ENCODE data around the gene NAALADL2. TPM values are rescaled to one million over a fixed set of nuclear protein-coding genes. Genes with fewer than 3 reads are reported as not detected.

Gene NAALADL2
- polyA plus RNA-seq, 3 donors from 2014 or later: 0.10 TPM; not detected in 2

- H3K4me1 Mint-ChIP-seq: no peaks in the 10 kb centered on the region
These were observed 617.4 kb downstream of the NAALADL2 start for GRCh38 chr3:175476489-175476888.

DNA sequence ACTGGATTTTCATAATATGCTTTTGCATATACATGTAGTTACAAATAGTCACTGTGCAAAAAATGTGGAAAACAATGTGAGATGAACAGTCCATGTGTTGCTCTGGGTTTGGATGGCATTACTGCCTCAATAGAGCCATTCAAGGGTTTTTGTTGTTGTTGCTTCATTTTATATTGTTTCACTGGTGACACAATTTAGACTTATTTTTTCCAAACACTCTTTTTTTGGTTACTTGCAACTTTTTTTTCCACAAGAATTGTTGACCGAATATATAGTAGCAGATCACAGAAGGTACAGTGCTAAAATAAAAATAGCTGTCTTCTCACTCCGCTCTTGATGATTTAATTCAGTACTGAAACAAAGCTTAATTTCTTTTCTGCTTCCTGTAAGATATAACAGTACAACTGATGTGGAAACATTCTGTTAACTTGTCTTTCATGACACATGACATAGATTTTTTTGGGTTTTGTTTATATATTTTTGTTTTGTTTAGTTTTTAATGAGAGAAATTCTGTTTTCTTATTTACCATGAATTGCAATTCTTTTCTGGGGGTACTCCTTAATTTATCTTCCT, 618.6 kb downstream of the NAALADL2 start:
- Mint-ChIP-seq H3K27me3 (ENCODE audit: low read depth in 3 of 3) (no peaks in the 10 kb centered on the region), H3K27ac (no peak overlapping the region), H3K36me3 (no peaks in the 10 kb centered on the region), H3K9me3 (peaks cover 0 to 28% (median 5%) of the 10 kb centered on the region in 6 donors), H3K4me1 (no peaks in the 10 kb centered on the region), H3K4me3 (no peak overlapping the region)
- DNase-seq: no peak

More at GRCh38 chr3:175476489-175476888, 617.4 kb downstream of the NAALADL2 start:
- DNase-seq: no peak
- no peak overlapping the region for H3K27ac Mint-ChIP-seq
- no peaks in the 10 kb centered on the region for H3K36me3 Mint-ChIP-seq
- no peaks in the 10 kb centered on the region for H3K27me3 Mint-ChIP-seq (ENCODE audit: low read depth in 3 of 3)
- H3K9me3 Mint-ChIP-seq: peaks cover 0 to 23% (median 6%) of the 10 kb centered on the region in 6 donors
- no peak overlapping the region for H3K4me3 Mint-ChIP-seq

DNA sequence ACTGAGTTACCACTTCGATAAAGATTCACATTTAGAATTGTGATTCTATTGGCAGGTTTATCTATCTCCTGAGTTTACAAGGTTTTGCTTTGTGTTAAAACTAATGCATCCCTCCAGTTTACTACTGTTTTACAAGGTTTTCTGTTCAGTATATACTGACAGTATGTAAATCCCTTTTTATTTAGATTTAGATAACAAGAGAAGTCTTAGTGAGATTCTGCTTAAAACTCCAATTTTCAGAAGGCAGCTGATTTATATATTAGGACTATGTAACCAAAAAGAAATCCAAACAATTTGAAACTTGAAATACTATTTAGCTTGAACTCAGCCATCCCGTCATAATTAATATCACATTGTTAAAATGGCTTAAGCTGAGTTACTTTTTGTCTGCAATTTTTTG, 619.2 kb downstream of the NAALADL2 start:
- H3K4me3 Mint-ChIP-seq: no peak overlapping the region

DNA sequence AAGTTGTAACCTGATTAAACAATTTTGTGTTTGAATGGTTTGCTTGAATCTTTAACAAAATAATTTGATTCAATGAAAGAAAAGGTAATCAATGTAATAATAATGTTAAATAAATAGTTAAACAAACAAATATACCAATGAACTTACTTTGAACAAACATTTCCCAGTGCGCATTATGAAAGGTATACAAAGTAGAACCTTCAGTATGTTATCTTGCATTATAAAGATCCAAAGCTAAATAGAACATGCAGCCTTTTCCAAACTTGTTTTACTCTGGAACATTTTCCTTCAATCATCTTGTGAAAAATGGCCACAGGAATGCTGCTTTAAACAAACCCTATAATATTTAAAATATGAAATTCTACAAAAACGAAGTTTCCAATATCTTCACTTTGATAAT, 620.0 kb downstream of the NAALADL2 start:
- Mint-ChIP-seq H3K4me1 (no peaks in the 10 kb centered on the region), H3K36me3 (no peaks in the 10 kb centered on the region), H3K4me3 (no peak overlapping the region), H3K27me3 (ENCODE audit: low read depth in 3 of 3) (no peaks in the 10 kb centered on the region), H3K9me3 (peaks cover 2 to 30% (median 5%) of the 10 kb centered on the region in 6 donors), H3K27ac (no peak overlapping the region)
- DNase-seq: no peak

More for the DNA sequence above, 619.2 kb downstream of the NAALADL2 start:
- Mint-ChIP-seq H3K36me3 (no peaks in the 10 kb centered on the region), H3K27ac (no peak overlapping the region), H3K9me3 (peaks cover under 1 to 30% (median 5%) of the 10 kb centered on the region in 6 donors), H3K4me1 (no peaks in the 10 kb centered on the region), H3K27me3 (ENCODE audit: low read depth in 3 of 3) (no peaks in the 10 kb centered on the region)
- no peak for DNase-seq

- Mint-ChIP-seq H3K4me3 (no peak overlapping the region), H3K27me3 (ENCODE audit: low read depth in 3 of 3) (no peaks in the 10 kb centered on the region), H3K36me3 (no peaks in the 10 kb centered on the region), H3K4me1 (no peaks in the 10 kb centered on the region), H3K9me3 (peaks cover 2 to 27% (median 5%) of the 10 kb centered on the region in 6 donors), H3K27ac (no peak overlapping the region)
- DNase-seq: no peak
These were observed 620.7 kb downstream of the NAALADL2 start for GRCh38 chr3:175479800-175480199.

DNA sequence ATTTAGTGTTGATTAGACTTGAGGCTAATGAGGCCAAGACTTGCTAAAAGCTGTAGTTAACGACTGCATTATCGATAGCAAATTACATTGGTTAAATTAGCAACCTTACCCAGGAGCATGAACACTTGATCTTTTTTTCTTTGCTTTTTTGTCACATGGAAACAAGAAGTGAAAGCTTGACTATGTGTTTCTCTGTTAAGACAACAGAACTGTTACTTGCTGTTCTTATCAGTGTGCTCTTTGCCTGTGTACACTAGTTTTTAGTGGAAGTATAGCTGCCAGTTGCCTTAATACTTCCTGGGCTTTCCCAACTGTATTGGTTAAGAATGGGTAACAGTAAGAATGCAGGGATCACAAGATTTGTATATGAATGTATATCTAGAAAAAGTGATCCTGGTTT, 625.5 kb downstream of the NAALADL2 start:
- Mint-ChIP-seq H3K4me1 (no peaks in the 10 kb centered on the region), H3K27ac (no peak overlapping the region), H3K9me3 (peaks cover 4 to 13% (median 6%) of the 10 kb centered on the region in 6 donors), H3K36me3 (no peaks in the 10 kb centered on the region), H3K27me3 (ENCODE audit: low read depth in 3 of 3) (no peaks in the 10 kb centered on the region), H3K4me3 (no peak overlapping the region)
- no peak for DNase-seq

DNA sequence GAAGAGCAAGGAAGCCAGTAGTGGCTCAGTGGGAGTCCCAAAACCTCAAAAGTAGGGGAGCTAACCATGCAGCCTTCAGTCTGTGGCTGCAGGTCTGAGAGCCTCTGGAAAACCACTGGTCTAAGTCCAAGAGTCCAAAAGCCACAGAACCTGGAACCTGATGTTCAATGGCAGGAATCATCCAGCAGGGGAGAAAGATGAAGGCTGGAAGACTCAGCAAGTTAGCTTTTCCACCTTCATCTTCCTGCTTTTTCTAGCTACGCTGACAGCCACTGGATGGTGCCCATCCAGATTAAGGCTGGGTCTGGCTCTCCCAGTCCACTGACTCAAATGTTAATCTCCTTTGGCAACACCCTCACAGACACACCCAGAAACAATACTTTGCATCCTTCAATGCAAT, 626.3 kb downstream of the NAALADL2 start:
- no peaks in the 10 kb centered on the region for H3K36me3 Mint-ChIP-seq
- no peak for DNase-seq
- no peak overlapping the region for H3K27ac Mint-ChIP-seq
- no peaks in the 10 kb centered on the region for H3K27me3 Mint-ChIP-seq (ENCODE audit: low read depth in 3 of 3)
- H3K4me3 Mint-ChIP-seq: no peak overlapping the region
- no peaks in the 10 kb centered on the region for H3K4me1 Mint-ChIP-seq
- peaks cover 4 to 13% (median 6%) of the 10 kb centered on the region in 6 donors for H3K9me3 Mint-ChIP-seq

- Mint-ChIP-seq H3K27me3 (ENCODE audit: low read depth in 3 of 3) (no peaks in the 10 kb centered on the region), H3K36me3 (no peaks in the 10 kb centered on the region), H3K4me3 (no peak overlapping the region), H3K4me1 (no peaks in the 10 kb centered on the region), H3K9me3 (peaks cover 4 to 13% (median 6%) of the 10 kb centered on the region in 6 donors), H3K27ac (no peak overlapping the region)
- no peak for DNase-seq
These were observed 627.1 kb downstream of the NAALADL2 start for GRCh38 chr3:175486255-175486654.

DNA sequence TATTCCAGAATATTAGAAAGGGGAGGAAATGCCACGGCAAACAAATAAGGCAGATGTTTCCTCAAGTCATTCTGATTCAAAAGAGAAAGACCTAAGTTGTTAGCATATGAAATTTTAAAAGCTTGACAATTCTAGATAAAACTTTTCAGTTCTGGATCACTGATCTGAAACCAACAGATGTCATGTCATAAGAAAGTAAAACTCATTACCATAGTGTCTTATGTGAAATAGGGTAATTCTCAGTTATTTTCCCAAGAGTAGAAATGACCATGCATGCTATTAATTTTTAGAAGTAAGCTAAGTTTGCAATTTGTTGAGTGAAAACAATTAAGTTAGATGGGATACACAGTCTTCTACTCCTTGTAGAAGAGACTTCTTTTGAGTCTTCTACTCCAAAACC, 630.3 kb downstream of the NAALADL2 start:
- Mint-ChIP-seq H3K4me1 (no peaks in the 10 kb centered on the region), H3K4me3 (no peak overlapping the region), H3K36me3 (no peaks in the 10 kb centered on the region), H3K27ac (no peak overlapping the region), H3K27me3 (ENCODE audit: low read depth in 3 of 3) (no peaks in the 10 kb centered on the region), H3K9me3 (peaks cover 4 to 16% (median 6%) of the 10 kb centered on the region in 6 donors)
- DNase-seq: no peak

GRCh38 chr3:175493301-175493700, 634.2 kb downstream of the NAALADL2 start:
- H3K36me3 Mint-ChIP-seq: no peaks in the 10 kb centered on the region
- H3K4me1 Mint-ChIP-seq: no peaks in the 10 kb centered on the region
- H3K27ac Mint-ChIP-seq: no peak overlapping the region
- no peak overlapping the region for H3K4me3 Mint-ChIP-seq
- H3K27me3 Mint-ChIP-seq (ENCODE audit: low read depth in 3 of 3): peaks cover 0 to 2% (median 0%) of the 10 kb centered on the region in 3 donors
- H3K9me3 Mint-ChIP-seq: peaks cover 0 to 8% (median 2%) of the 10 kb centered on the region in 6 donors
- no peak for DNase-seq

- H3K27me3 Mint-ChIP-seq (ENCODE audit: low read depth in 3 of 3): peaks cover 0 to 2% (median 0%) of the 10 kb centered on the region in 3 donors
- DNase-seq: no peak
- H3K36me3 Mint-ChIP-seq: no peaks in the 10 kb centered on the region
- H3K27ac Mint-ChIP-seq: no peak overlapping the region
- H3K4me1 Mint-ChIP-seq: no peaks in the 10 kb centered on the region
- peaks cover 0 to 12% (median 3%) of the 10 kb centered on the region in 6 donors for H3K9me3 Mint-ChIP-seq
- no peak overlapping the region for H3K4me3 Mint-ChIP-seq
These were observed 636.2 kb downstream of the NAALADL2 start for GRCh38 chr3:175495331-175495730.

DNA sequence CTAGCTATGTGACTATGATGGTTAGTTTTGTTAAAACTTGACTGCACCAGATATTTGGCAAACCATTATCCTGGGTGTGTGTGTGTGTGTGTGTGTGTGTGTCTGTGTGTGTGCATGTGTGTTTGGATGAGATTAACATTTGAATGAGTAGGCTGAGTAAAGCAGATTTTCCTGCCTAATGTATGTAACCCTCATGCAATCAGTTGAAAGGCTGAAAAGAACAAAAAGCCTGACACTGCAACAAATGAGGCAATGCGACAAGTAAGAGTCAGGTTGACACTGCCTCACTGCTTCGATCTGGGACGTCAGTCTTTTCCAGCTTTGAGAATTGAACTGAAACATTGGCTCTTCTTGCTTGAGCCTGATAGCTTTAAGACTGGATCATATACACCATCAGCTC, 643.0 kb downstream of the NAALADL2 start:
- peaks cover 3 to 56% (median 19%) of the 10 kb centered on the region in 6 donors for H3K9me3 Mint-ChIP-seq

GRCh38 chr3:175511219-175511785, 652.2 kb downstream of the NAALADL2 start:
- Mint-ChIP-seq H3K9me3 (peaks cover 5 to 39% (median 16%) of the 10 kb centered on the region in 6 donors), H3K4me3 (no peak overlapping the region), H3K4me1 (no peaks in the 10 kb centered on the region), H3K27ac (no peak overlapping the region), H3K27me3 (ENCODE audit: low read depth in 3 of 3) (peaks cover 0 to 2% (median 0%) of the 10 kb centered on the region in 3 donors), H3K36me3 (no peaks in the 10 kb centered on the region)
- DNase-seq: no peak

More for the DNA sequence above, 643.0 kb downstream of the NAALADL2 start:
- H3K27me3 Mint-ChIP-seq (ENCODE audit: low read depth in 3 of 3): peaks cover 0 to 5% (median 0%) of the 10 kb centered on the region in 3 donors
- DNase-seq: no peak
- H3K36me3 Mint-ChIP-seq: peaks cover 0 to 3% (median 0%) of the 10 kb centered on the region in 3 donors
- no peaks in the 10 kb centered on the region for H3K4me1 Mint-ChIP-seq
- no peak overlapping the region for H3K4me3 Mint-ChIP-seq
- H3K27ac Mint-ChIP-seq: no peak overlapping the region

DNA sequence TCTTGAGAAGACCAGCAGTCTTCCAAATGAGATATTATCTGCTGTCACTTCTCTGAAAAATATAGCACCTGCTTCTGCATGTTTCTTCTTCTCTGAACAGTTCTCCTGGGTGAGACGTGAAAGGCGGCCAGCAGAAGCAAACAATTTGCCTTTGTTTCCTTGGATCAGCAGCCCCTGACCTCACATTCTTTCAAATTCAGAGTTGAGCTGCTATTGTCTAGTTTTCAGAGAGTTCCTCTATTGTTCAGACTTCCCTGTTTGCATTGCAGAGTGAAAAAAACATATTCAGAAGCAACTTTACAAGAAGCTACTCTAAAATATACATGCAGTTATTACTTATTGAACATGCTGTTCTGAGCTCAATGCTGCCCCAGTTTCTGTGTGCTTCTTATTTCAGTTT, 653.6 kb downstream of the NAALADL2 start:
- H3K27ac Mint-ChIP-seq: no peak overlapping the region
- peaks cover 0 to 2% (median 0%) of the 10 kb centered on the region in 3 donors for H3K27me3 Mint-ChIP-seq (ENCODE audit: low read depth in 3 of 3)

More for the DNA sequence above, 653.6 kb downstream of the NAALADL2 start:
- Mint-ChIP-seq H3K9me3 (peaks cover 5 to 36% (median 16%) of the 10 kb centered on the region in 6 donors), H3K4me1 (no peaks in the 10 kb centered on the region), H3K36me3 (no peaks in the 10 kb centered on the region), H3K4me3 (no peak overlapping the region)
- DNase-seq: no peak

Measured in immature natural killer cell (primary cell).